ENCODE results near the gene ZFP36L2.

ZFP36L2 gene

DNA sequence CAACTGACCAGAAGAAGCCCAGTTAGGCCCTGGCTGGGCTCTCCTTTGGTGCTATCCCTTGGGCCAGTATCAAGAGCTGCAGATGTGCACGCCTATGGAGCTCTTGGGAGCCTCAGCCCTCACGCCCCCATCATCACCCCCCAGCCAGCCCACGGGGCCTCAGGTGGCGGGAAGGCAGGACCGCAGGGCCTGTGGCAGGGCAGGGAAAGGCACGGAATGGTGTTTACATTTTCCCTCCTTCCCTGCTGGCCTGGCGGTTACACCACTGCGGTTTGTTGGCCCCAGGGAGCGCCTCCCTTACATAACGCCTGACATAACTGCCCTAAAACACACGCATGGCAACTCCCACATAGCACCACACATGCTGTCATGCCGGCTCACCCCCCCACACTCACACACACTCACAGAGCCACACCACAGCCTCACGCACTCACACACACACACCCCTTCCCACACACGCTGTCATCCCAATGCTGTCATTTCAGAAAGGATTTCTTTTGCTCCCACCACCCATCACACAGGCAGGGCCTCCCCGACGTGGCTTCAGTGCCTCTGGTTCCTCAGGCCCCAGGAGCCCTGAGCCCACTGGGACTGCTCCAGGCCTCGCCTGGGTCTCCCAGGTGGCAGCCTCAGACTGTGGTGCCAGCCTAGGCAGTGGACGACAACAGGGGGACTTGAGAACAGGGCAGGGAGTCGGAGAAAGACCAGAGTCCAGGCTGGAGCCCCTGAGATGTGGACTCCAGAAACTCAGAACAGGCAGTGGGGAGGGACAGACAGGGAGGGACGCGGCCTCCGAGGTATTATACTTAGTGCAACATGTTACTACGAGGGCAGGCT lies 15.7 kb downstream of the ZFP36L2 start:
- TF ChIP-seq GABPA (IDR thresholded peaks at IDR 0.05; ENCODE audit: low read depth) (peak; percentile 78), SPI1 (IDR thresholded peaks at IDR 0.05; ENCODE audit: borderline replicate concordance, low read depth) (peak; percentile 30; the same call in 1 of the 2 replicates), POLR2AphosphoS5 (IDR thresholded peaks at IDR 0.05; ENCODE audit: low read depth) (peak; percentile 100)
- TF ChIP-seq, protein P1, sequence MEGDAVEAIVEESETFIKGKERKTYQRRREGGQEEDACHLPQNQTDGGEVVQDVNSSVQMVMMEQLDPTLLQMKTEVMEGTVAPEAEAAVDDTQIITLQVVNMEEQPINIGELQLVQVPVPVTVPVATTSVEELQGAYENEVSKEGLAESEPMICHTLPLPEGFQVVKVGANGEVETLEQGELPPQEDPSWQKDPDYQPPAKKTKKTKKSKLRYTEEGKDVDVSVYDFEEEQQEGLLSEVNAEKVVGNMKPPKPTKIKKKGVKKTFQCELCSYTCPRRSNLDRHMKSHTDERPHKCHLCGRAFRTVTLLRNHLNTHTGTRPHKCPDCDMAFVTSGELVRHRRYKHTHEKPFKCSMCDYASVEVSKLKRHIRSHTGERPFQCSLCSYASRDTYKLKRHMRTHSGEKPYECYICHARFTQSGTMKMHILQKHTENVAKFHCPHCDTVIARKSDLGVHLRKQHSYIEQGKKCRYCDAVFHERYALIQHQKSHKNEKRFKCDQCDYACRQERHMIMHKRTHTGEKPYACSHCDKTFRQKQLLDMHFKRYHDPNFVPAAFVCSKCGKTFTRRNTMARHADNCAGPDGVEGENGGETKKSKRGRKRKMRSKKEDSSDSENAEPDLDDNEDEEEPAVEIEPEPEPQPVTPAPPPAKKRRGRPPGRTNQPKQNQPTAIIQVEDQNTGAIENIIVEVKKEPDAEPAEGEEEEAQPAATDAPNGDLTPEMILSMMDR (IDR thresholded peaks at IDR 0.05; ENCODE audit: insufficient read depth, low read length): no peak
- TF ChIP-seq, protein P2, sequence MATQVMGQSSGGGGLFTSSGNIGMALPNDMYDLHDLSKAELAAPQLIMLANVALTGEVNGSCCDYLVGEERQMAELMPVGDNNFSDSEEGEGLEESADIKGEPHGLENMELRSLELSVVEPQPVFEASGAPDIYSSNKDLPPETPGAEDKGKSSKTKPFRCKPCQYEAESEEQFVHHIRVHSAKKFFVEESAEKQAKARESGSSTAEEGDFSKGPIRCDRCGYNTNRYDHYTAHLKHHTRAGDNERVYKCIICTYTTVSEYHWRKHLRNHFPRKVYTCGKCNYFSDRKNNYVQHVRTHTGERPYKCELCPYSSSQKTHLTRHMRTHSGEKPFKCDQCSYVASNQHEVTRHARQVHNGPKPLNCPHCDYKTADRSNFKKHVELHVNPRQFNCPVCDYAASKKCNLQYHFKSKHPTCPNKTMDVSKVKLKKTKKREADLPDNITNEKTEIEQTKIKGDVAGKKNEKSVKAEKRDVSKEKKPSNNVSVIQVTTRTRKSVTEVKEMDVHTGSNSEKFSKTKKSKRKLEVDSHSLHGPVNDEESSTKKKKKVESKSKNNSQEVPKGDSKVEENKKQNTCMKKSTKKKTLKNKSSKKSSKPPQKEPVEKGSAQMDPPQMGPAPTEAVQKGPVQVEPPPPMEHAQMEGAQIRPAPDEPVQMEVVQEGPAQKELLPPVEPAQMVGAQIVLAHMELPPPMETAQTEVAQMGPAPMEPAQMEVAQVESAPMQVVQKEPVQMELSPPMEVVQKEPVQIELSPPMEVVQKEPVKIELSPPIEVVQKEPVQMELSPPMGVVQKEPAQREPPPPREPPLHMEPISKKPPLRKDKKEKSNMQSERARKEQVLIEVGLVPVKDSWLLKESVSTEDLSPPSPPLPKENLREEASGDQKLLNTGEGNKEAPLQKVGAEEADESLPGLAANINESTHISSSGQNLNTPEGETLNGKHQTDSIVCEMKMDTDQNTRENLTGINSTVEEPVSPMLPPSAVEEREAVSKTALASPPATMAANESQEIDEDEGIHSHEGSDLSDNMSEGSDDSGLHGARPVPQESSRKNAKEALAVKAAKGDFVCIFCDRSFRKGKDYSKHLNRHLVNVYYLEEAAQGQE (IDR thresholded peaks at IDR 0.05; ENCODE audit: insufficient replicate concordance, low read depth): peak; percentile 58
- DNase-seq (ENCODE audit: low read depth in 1 of 2, low spot score in 1 of 2): peak; percentile 99 to 100
- Histone ChIP-seq H3K27ac (replicated peaks) (peak overlapping the region; percentile 91), H3K4me3 (replicated peaks; ENCODE audit: insufficient read depth, low read length) (no peak overlapping the region), H3K27me3 (ENCODE audit: insufficient read depth, poor library complexity, severe bottlenecking) (no peaks in the 10 kb centered on the region)

DNA sequence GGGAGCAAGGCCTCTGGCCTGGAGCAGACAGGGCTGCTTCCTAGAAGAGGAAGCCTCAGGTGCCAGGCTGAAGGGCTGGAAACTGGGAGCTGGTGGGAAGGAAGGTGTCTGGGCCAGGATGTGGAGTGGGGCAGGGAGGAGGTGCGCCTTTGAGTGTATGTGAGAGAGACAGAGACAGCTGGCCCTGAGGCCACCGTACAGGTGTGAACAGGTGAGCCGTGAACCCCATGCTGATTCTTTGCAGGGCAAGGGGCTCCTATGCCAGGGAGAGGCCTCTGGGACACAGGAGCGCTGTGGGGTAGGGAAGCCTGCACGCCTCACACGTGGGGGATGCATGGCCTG lies 16.3 kb downstream of the ZFP36L2 start:
- peak overlapping the region; percentile 91 for H3K27ac ChIP-seq (replicated peaks)
- DNase-seq (ENCODE audit: low read depth in 1 of 2, low spot score in 1 of 2): no peak
- TF ChIP-seq, protein P2 (IDR thresholded peaks at IDR 0.05; ENCODE audit: insufficient replicate concordance, low read depth): no peak
- no peak for TF ChIP-seq POLR2AphosphoS5 (IDR thresholded peaks at IDR 0.05; ENCODE audit: low read depth)
- TF ChIP-seq SPI1 (IDR thresholded peaks at IDR 0.05; ENCODE audit: borderline replicate concordance, low read depth): no peak
- TF ChIP-seq, protein P1 (IDR thresholded peaks at IDR 0.05; ENCODE audit: insufficient read depth, low read length): no peak
- no peak for TF ChIP-seq GABPA (IDR thresholded peaks at IDR 0.05; ENCODE audit: low read depth)
- no peaks in the 10 kb centered on the region for H3K27me3 ChIP-seq (ENCODE audit: insufficient read depth, poor library complexity, severe bottlenecking)
- H3K4me3 ChIP-seq (replicated peaks; ENCODE audit: insufficient read depth, low read length): no peak overlapping the region

DNA sequence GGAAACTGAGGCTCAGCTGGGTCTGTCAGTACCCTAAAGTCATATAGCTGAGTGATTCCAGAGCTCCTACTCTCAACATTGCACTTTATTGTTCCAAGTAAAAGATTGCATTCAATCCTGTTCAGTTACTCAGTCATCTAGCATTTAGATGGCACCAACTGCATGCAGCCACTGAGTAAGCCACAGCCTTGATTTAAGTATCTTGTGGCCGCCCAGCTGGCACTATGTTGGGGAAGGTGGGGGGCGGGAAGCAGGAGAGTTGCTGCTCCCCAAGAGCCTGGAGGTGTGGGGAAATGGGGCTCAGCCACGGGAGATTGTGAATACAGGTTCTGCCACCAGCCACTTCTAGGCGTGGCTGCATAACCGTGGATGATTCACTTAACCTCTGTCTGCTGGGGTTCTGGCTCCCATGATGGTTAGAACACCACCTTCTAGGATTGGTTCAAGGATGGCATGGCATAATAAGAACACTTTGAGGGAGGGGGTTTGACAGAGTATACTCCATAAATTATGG lies 17.1 kb downstream of the ZFP36L2 start:
- no peak overlapping the region for H3K4me3 ChIP-seq (replicated peaks; ENCODE audit: insufficient read depth, low read length)
- no peaks in the 10 kb centered on the region for H3K27me3 ChIP-seq (ENCODE audit: insufficient read depth, poor library complexity, severe bottlenecking)
- DNase-seq (ENCODE audit: low read depth in 1 of 2, low spot score in 1 of 2): no peak
- H3K27ac ChIP-seq (replicated peaks): peak overlapping the region; percentile 91
- TF ChIP-seq, protein P1 (IDR thresholded peaks at IDR 0.05; ENCODE audit: insufficient read depth, low read length): no peak
- TF ChIP-seq GABPA (IDR thresholded peaks at IDR 0.05; ENCODE audit: low read depth) (no peak), SPI1 (IDR thresholded peaks at IDR 0.05; ENCODE audit: borderline replicate concordance, low read depth) (no peak), POLR2AphosphoS5 (IDR thresholded peaks at IDR 0.05; ENCODE audit: low read depth) (no peak)
- TF ChIP-seq, protein P2 (IDR thresholded peaks at IDR 0.05; ENCODE audit: insufficient replicate concordance, low read depth): no peak
